Endothelial cell of umbilical vein (primary cell): ENCODE measurements around the gene TRAPPC12. TPM values are rescaled to one million over a fixed set of nuclear protein-coding genes. Genes with fewer than 3 reads are reported as not detected.

ENCODE experiments used
- BruUV-seq: library from RNA; stranded (reverse); fragments of 400-500 nt; replicated peaks from 2 replicates; lab custom pipeline; 2021; lab: Mats Ljungman, UMichigan
- CTCF ChIA-PET: fragments of 300-600, 350-600 bp; sonication (Branson Sonifier 250); formaldehyde crosslinking; loops from one replicate; lab custom pipeline; 2021; ENCODE audit warnings: antibody characterized with exemption, inconsistent platforms; lab: Charles Lee
- POLR2A ChIA-PET: fragments of 300-600, 350-600 bp; sonication (Branson Sonifier 250); formaldehyde crosslinking; loops from one replicate; lab custom pipeline; 2021; ENCODE audit warnings: antibody characterized with exemption, inconsistent platforms; lab: Charles Lee
- DNase-seq: peaks from one replicate; pipeline ENCODE4 v3.0.0-alpha.2; 2011; ENCODE audit warnings: low read depth, low spot score
- FAIRE-seq: peaks from 2 replicates; lab custom pipeline; 2011; peaks lifted over from hg19 to GRCh38; lab: Jason Lieb, UNC
- H2AFZ ChIP-seq: 2 replicates; pipeline ENCODE4 v1.6.0; 2012; ENCODE audit warnings: low read depth, low read length, control low read depth, inconsistent platforms
- H3K27ac ChIP-seq: 2 replicates; pipeline ENCODE4 v1.5.1; 2011; ENCODE audit warnings: low read depth, mild to moderate bottlenecking, control low read depth, low read length, moderate library complexity; ENCODE audit not compliant: insufficient read depth
- H3K27me3 ChIP-seq, 2 experiments: 2 replicates each; pipeline versions ENCODE4 v1.6.0 to v1.6.1; 2011; ENCODE audit warnings: low read length in 2 of 2, mixed read lengths in 1 of 2; ENCODE audit not compliant: control insufficient read depth in 2 of 2, insufficient read depth in 2 of 2
- H3K36me3 ChIP-seq, 2 experiments: 2 replicates in 1 of 2; 3 replicates in 1 of 2; pipeline ENCODE4 v1.5.1; 2011; ENCODE audit warnings: low read length in 2 of 2, mild to moderate bottlenecking in 1 of 2, moderate library complexity in 1 of 2; ENCODE audit not compliant: control insufficient read depth in 2 of 2, insufficient read depth in 2 of 2; ENCODE audit errors: extremely low read depth in 1 of 2
- H3K4me1 ChIP-seq: 3 replicates; pipeline ENCODE4 v1.5.1; 2011; ENCODE audit warnings: mild to moderate bottlenecking, low read length; ENCODE audit not compliant: control insufficient read depth, insufficient read depth; ENCODE audit errors: extremely low read depth
- H3K4me2 ChIP-seq: 2 replicates; pipeline ENCODE4 v1.6.1; 2011; ENCODE audit warnings: low read length, control low read depth, mixed read lengths; ENCODE audit not compliant: insufficient read depth
- H3K4me3 ChIP-seq, 3 experiments: fragments of 200-600 bp in 1 of 3; sonication (generic), shearing (Covaris generic) in 1 of 3; replicated peaks in 1 of 3; 2 replicates each; pipeline ENCODE4 v1.5.1; 2011 to 2016; ENCODE audit warnings: control low read depth in 3 of 3, low read length in 3 of 3, mild to moderate bottlenecking in 2 of 3, inconsistent platforms in 1 of 3, low read depth in 1 of 3, moderate library complexity in 1 of 3; ENCODE audit not compliant: insufficient read depth in 1 of 3
- H3K79me2 ChIP-seq: 2 replicates; pipeline ENCODE4 v1.6.0; 2012; ENCODE audit warnings: low read length, inconsistent platforms; ENCODE audit not compliant: control insufficient read depth, insufficient read depth
- H3K9ac ChIP-seq: replicated peaks from 2 replicates; pipeline ENCODE3; 2011; ENCODE audit warnings: low read length, control low read depth; ENCODE audit not compliant: insufficient read depth; ENCODE audit errors: extremely low read depth
- H3K9me1 ChIP-seq: replicated peaks from 3 replicates; pipeline ENCODE4 v1.6.0; 2011; ENCODE audit warnings: mild to moderate bottlenecking, low read length; ENCODE audit not compliant: control insufficient read depth, insufficient read depth; ENCODE audit errors: extremely low read depth
- H3K9me3 ChIP-seq: replicated peaks from 2 replicates; pipeline ENCODE4 v1.5.1; 2012; ENCODE audit warnings: low read length, inconsistent platforms; ENCODE audit not compliant: control insufficient read depth, insufficient read depth
- H4K20me1 ChIP-seq: replicated peaks from 2 replicates; pipeline ENCODE3; 2011; ENCODE audit warnings: mild to moderate bottlenecking, low read length; ENCODE audit not compliant: control insufficient read depth, insufficient read depth; ENCODE audit errors: extremely low read depth
- CTCF ChIP-seq, 2 donors: IDR thresholded peaks; 1 replicate in 1 of 2; 2 replicates in 1 of 2; pipeline ENCODE4 v1.5.1; 2011; ENCODE audit warnings: low read length in 2 of 2, mild to moderate bottlenecking in 2 of 2, moderate library complexity in 2 of 2, control low read depth in 1 of 2, inconsistent platforms in 1 of 2, low read depth in 1 of 2; ENCODE audit not compliant: insufficient read depth in 1 of 2; ENCODE audit errors: extremely low read depth in 1 of 2
- EZH2 ChIP-seq: IDR thresholded peaks from 2 replicates; pipeline ENCODE4 v1.6.1; 2012; ENCODE audit warnings: borderline replicate concordance, low read depth, mild to moderate bottlenecking, moderate library complexity, low read length, inconsistent platforms; ENCODE audit not compliant: severe bottlenecking
- FOS ChIP-seq: IDR thresholded peaks from 2 replicates; pipeline ENCODE4 v1.6.1; 2011; ENCODE audit warnings: mild to moderate bottlenecking, low read length, moderate library complexity, borderline replicate concordance; ENCODE audit not compliant: insufficient read depth
- GATA2 ChIP-seq: IDR thresholded peaks from 2 replicates; pipeline ENCODE4 v1.7.0; 2011; ENCODE audit warnings: low read depth, mild to moderate bottlenecking, moderate library complexity, mixed read lengths, low read length; ENCODE audit not compliant: insufficient read length, insufficient read depth
- MAX ChIP-seq: IDR thresholded peaks from 2 replicates; pipeline ENCODE4 v1.6.1; 2011; ENCODE audit not compliant: insufficient read depth, insufficient read length
- MYC ChIP-seq: IDR thresholded peaks from one replicate; pipeline ENCODE4 v1.6.1; 2011; ENCODE audit warnings: mild to moderate bottlenecking, low read depth, low read length
- POLR2A ChIP-seq: IDR thresholded peaks from 2 replicates; pipeline ENCODE4 v1.6.1; 2012; ENCODE audit warnings: low read depth, mild to moderate bottlenecking, control low read depth, low read length
- POLR2AphosphoS5 ChIP-seq: IDR thresholded peaks from 2 replicates; pipeline ENCODE4 v1.6.1; 2012; ENCODE audit warnings: low read depth, mild to moderate bottlenecking, control low read depth, low read length, moderate library complexity; ENCODE audit not compliant: insufficient read depth
- dilution Hi-C: fragments of 300-500 bp; cut with MboI; formaldehyde crosslinking; loops from one replicate; pipeline ENCODE4 v1.15.0; 2019; ENCODE audit warnings: low sequenced_read_pairs; ENCODE audit not compliant: extremely low pct_ligation_motif_present
- intact Hi-C: fragments of 100-400 bp; cut with micrococcal nuclease; formaldehyde crosslinking; loops from one replicate; pipeline ENCODE4 v1.10.0; 2022
- polyA plus RNA-seq, 4 experiments: library from polyadenylated mRNA; depleted of rRNA in 3 of 4; stranded (reverse) in 3 of 4; unstranded in 1 of 4; fragments of >200 nt; gene quantifications; 2 replicates each; pipeline versions ENCODE4 v1.2.1 to v1.2.3, GENCODE V29; 2011 to 2012; ENCODE audit warnings: missing spikeins in 1 of 4
- total RNA-seq: library from RNA; stranded (reverse); gene quantifications from 2 replicates; pipeline ENCODE4 v1.2.3, GENCODE V29; 2021

The TRAPPC12 gene
- total and polyA plus RNA-seq, 2 donors (not counting 3 experiments of a cell fraction or from before 2014, with no cell fraction given): 47.5 to 81.5 TPM

DNA sequence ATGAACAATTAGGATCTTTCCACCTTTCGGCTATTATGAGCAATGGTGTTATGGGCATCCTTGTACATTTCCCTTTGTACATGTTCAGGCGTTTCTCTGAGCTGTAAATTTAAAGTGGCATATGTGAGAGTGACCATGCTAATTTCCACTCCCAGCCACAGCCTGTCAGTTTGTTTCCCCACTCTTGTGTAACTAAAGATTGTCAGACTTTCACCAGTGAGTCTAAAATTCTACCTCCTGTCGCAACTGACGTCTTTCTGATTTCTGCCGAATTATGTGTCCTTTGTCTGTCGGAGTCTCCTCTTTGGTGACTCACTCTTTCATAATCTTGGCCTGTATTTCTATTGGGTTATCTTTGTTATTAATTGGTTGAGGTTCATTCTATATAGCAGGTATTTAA lies 50.7 kb downstream of the TRAPPC12 start:
- BruUV-seq: no TSS peak
- intact Hi-C loops (no loop called here), dilution Hi-C loops (no loop called here)
- ChIA-PET CTCF (interaction anchor here (2.5 kb wide), 1 partner anchor 32 kb away, joined by 13 read pairs; no protein-coding TSS in a partner anchor), POLR2A (no interaction called here)
- H3K36me3 ChIP-seq: peaks cover 5 to 15% of the 10 kb centered on the region in 2 experiments
- no peaks in the 10 kb centered on the region for H4K20me1 ChIP-seq
- H3K79me2 ChIP-seq: no peaks in the 10 kb centered on the region
- no peak overlapping the region for H2AFZ ChIP-seq
- FAIRE-seq (no peak), DNase-seq (no peak)
- H3K27me3 ChIP-seq: no peaks in the 10 kb centered on the region
- no peak overlapping the region for H3K27ac ChIP-seq
- H3K9me1 ChIP-seq: no peaks in the 10 kb centered on the region
- no peak overlapping the region for H3K9ac ChIP-seq
- no peak for TF ChIP-seq GATA2
- no peak for TF ChIP-seq POLR2AphosphoS5
- no peak for TF ChIP-seq EZH2
- no peak for TF ChIP-seq CTCF (IDR thresholded peaks at IDR 0.05; ENCODE audit: extremely low read depth in 1 of 2, insufficient read depth in 1 of 2, low read depth in 1 of 2, low read length in 2 of 2)
- no peak for TF ChIP-seq MYC
- no peak for TF ChIP-seq MAX
- no peak for TF ChIP-seq FOS
- TF ChIP-seq POLR2A: no peak
- H3K4me3 ChIP-seq: no peak overlapping the region
- no peaks in the 10 kb centered on the region for H3K4me1 ChIP-seq
- H3K4me2 ChIP-seq: no peak overlapping the region
- no peaks in the 10 kb centered on the region for H3K9me3 ChIP-seq
